CD8-positive, alpha-beta memory T cell (primary cell): Measurements from ENCODE around the gene DUSP12. TPM values are rescaled to one million over a fixed set of nuclear protein-coding genes. Genes with fewer than 3 reads are reported as not detected.

Experiments used
- CTCF ChIA-PET: fragments of 350-600 bp; sonication (Branson Sonifier 250); formaldehyde crosslinking; loops from one replicate; lab custom pipeline; 2021; ENCODE audit warnings: antibody characterized with exemption; lab: Charles Lee
- POLR2A ChIA-PET: fragments of 350-600 bp; sonication (Branson Sonifier 250); formaldehyde crosslinking; loops from one replicate; lab custom pipeline; 2021; ENCODE audit warnings: antibody characterized with exemption; lab: Charles Lee
- DNase-seq, 5 donors: peaks; one replicate each; pipeline versions ENCODE4 v3.0.0 to v3.0.0-alpha.2; 2020 to 2022; ENCODE audit warnings: mixed read lengths in 1 of 5
- H3K27ac ChIP-seq: one replicate; pipeline ENCODE4 v1.7.0; 2013; ENCODE audit warnings: low read depth, mild to moderate bottlenecking, low read length, moderate library complexity
- H3K27me3 ChIP-seq: 2 replicates; pipeline ENCODE4 v1.7.0; 2013; ENCODE audit warnings: low read length, mild to moderate bottlenecking; ENCODE audit not compliant: insufficient read depth, poor library complexity, severe bottlenecking
- H3K36me3 ChIP-seq: 2 replicates; pipeline ENCODE4 v1.7.0; 2013; ENCODE audit warnings: mild to moderate bottlenecking, low read length, moderate library complexity; ENCODE audit not compliant: insufficient read depth
- H3K4me1 ChIP-seq: 2 replicates; pipeline ENCODE4 v1.7.0; 2013; ENCODE audit warnings: mild to moderate bottlenecking, low read length, moderate library complexity; ENCODE audit not compliant: insufficient read depth
- H3K4me3 ChIP-seq: 2 replicates; pipeline ENCODE4 v1.7.0; 2013; ENCODE audit warnings: mild to moderate bottlenecking, low read length
- H3K9me3 ChIP-seq: 2 replicates; pipeline ENCODE4 v1.7.0; 2013; ENCODE audit warnings: mild to moderate bottlenecking, low read length
- H3K27ac Mint-ChIP-seq, 8 donors: one replicate each; pipeline ENCODE4 v1.8.0; 2020 to 2021; ENCODE audit warnings: mixed read lengths in 8 of 8, mild to moderate bottlenecking in 6 of 8, inconsistent platforms in 3 of 8, moderate library complexity in 3 of 8
- H3K27me3 Mint-ChIP-seq, 2 donors: one replicate each; pipeline ENCODE4 v1.8.0; 2020 to 2021; ENCODE audit warnings: mixed read lengths in 2 of 2, mild to moderate bottlenecking in 1 of 2, moderate library complexity in 1 of 2
- H3K36me3 Mint-ChIP-seq, 3 donors: one replicate each; pipeline ENCODE4 v1.8.0; 2020 to 2021; ENCODE audit warnings: mixed read lengths in 3 of 3, inconsistent platforms in 1 of 3, mild to moderate bottlenecking in 1 of 3
- H3K4me1 Mint-ChIP-seq, 3 donors: one replicate each; pipeline ENCODE4 v1.8.0; 2020 to 2021; ENCODE audit warnings: mixed read lengths in 3 of 3, inconsistent platforms in 1 of 3, mild to moderate bottlenecking in 1 of 3
- H3K4me3 Mint-ChIP-seq, 7 donors: one replicate each; pipeline ENCODE4 v1.8.0; 2020 to 2021; ENCODE audit warnings: mixed read lengths in 7 of 7, mild to moderate bottlenecking in 6 of 7, moderate library complexity in 4 of 7, inconsistent platforms in 2 of 7
- H3K9me3 Mint-ChIP-seq, 5 donors: one replicate each; pipeline ENCODE4 v1.8.0; 2020 to 2022; ENCODE audit warnings: mixed read lengths in 5 of 5, mild to moderate bottlenecking in 3 of 5, moderate library complexity in 2 of 5, inconsistent platforms in 1 of 5
- polyA plus RNA-seq: library from polyadenylated mRNA; unstranded; fragments of 300-500 nt; fragmentation: Illumina TruSeq; gene quantifications from one replicate; pipeline ENCODE4 v1.2.3, GENCODE V29; 2021
- total RNA-seq, 2 experiments: library from RNA; stranded (reverse); gene quantifications; one replicate each; pipeline ENCODE4 v1.2.3, GENCODE V29; 2021

DUSP12 gene
- total and polyA plus RNA-seq, 3 experiments from 2014 or later: 39.7 to 59.5 (median 40.4) TPM

GRCh38 chr1:161805399-161806197 is 56.0 kb downstream of the DUSP12 start:
- no peak for DNase-seq
- no peaks in the 10 kb centered on the region for H3K27me3 ChIP-seq
- no peaks in the 10 kb centered on the region for H3K9me3 ChIP-seq
- Mint-ChIP-seq H3K9me3 (peaks cover 3 to 12% (median 9%) of the 10 kb centered on the region in 5 donors), H3K27ac (peak overlapping the region in 1 of 8 donors; percentile 34), H3K4me1 (peaks cover 0 to 14% (median 12%) of the 10 kb centered on the region in 3 donors), H3K27me3 (no peaks in the 10 kb centered on the region), H3K4me3 (no peak overlapping the region), H3K36me3 (peaks cover 28 to 76% (median 30%) of the 10 kb centered on the region in 3 donors)
- no peak overlapping the region for H3K27ac ChIP-seq
- H3K36me3 ChIP-seq: peaks cover 12% of the 10 kb centered on the region
- H3K4me1 ChIP-seq: no peaks in the 10 kb centered on the region
- ChIA-PET CTCF (no interaction called here), POLR2A (no interaction called here)
- no peak overlapping the region for H3K4me3 ChIP-seq

Other genes with a start within 250 kb of the DUSP12 start
- gene FCGR2A, start 244.3 kb upstream of the DUSP12 start, total RNA-seq: under 1 TPM; 0.46 to 0.82 TPM
- gene FCGR2A, start 244.3 kb upstream of the DUSP12 start, polyA plus RNA-seq: not detected
- 1 to 10 TPM in 1 of 2 experiments, under 1 TPM in 1; 0.90 to 1.3 TPM for gene HSPA6, start 225.2 kb upstream of the DUSP12 start, total RNA-seq
- gene HSPA6, start 225.2 kb upstream of the DUSP12 start, polyA plus RNA-seq: 1.4 TPM
- gene FCGR3A, start 200.0 kb upstream of the DUSP12 start, total RNA-seq: 1 to 10 TPM in 1 of 2 experiments, under 1 TPM in 1; 0.58 to 1.1 TPM
- gene FCGR3A, start 200.0 kb upstream of the DUSP12 start, polyA plus RNA-seq: 44.6 TPM
- gene FCGR3B, start 118.6 kb upstream of the DUSP12 start, total RNA-seq: not detected
- gene FCGR3B, start 118.6 kb upstream of the DUSP12 start, polyA plus RNA-seq: 0.46 TPM
- gene FCGR2B, start 86.6 kb upstream of the DUSP12 start, total RNA-seq: under 1 TPM; 0.07 to 0.33 TPM
- 0.38 TPM for gene FCGR2B, start 86.6 kb upstream of the DUSP12 start, polyA plus RNA-seq
- gene FCRLA, start 42.6 kb upstream of the DUSP12 start, total RNA-seq: not detected
- gene FCRLA, start 42.6 kb upstream of the DUSP12 start, polyA plus RNA-seq: not detected
- gene FCRLB, start 28.2 kb upstream of the DUSP12 start, total RNA-seq: under 1 TPM; 0.24 to 0.33 TPM
- gene FCRLB, start 28.2 kb upstream of the DUSP12 start, polyA plus RNA-seq: 2.2 TPM
- 10 to 100 TPM; 22.4 to 22.8 TPM for gene ATF6, start 16.5 kb downstream of the DUSP12 start, total RNA-seq
- 14.7 TPM for gene ATF6, start 16.5 kb downstream of the DUSP12 start, polyA plus RNA-seq